BLaER1 treated with 17β-estradiol and CSF1 and Interleukin-3, amounts not matched to agents 10 nM and 100 nM (cell line): ENCODE results near the gene IL15RA.

Experiments used
- H3K27ac ChIP-seq, 11 experiments: shearing (Covaris generic); formaldehyde crosslinking; 2 replicates each; pipeline ENCODE4 v1.8.1; 2022
- H3K27me3 ChIP-seq, 11 experiments: shearing (Covaris generic); formaldehyde crosslinking; 2 replicates each; pipeline ENCODE4 v1.8.1; 2022
- H3K36me3 ChIP-seq, 11 experiments: shearing (Covaris generic); formaldehyde crosslinking; 2 replicates each; pipeline ENCODE4 v1.8.1; 2022
- H3K4me1 ChIP-seq, 10 experiments: shearing (Covaris generic); formaldehyde crosslinking; 2 replicates each; pipeline ENCODE4 v1.8.1; 2022
- H3K4me2 ChIP-seq, 11 experiments: shearing (Covaris generic); formaldehyde crosslinking; 2 replicates each; pipeline ENCODE4 v1.8.1; 2022
- H3K4me3 ChIP-seq, 10 experiments: shearing (Covaris generic); formaldehyde crosslinking; 2 replicates each; pipeline ENCODE4 v1.8.1; 2022
- H3K9ac ChIP-seq, 11 experiments: shearing (Covaris generic); formaldehyde crosslinking; 2 replicates each; pipeline ENCODE4 v1.8.1; 2022
- H3K9me3 ChIP-seq, 11 experiments: shearing (Covaris generic); formaldehyde crosslinking; replicated peaks in 1 of 11; 2 replicates each; pipeline ENCODE4 v1.8.1; 2022
- H4K20me1 ChIP-seq, 11 experiments: shearing (Covaris generic); formaldehyde crosslinking; 2 replicates each; pipeline ENCODE4 v1.8.1; 2022
- Cebpa-rat ChIP-seq, 11 experiments: shearing (Covaris generic); IDR thresholded peaks; 2 replicates each; pipeline ENCODE4 v1.8.1; 2022

IL15RA gene, protein sequence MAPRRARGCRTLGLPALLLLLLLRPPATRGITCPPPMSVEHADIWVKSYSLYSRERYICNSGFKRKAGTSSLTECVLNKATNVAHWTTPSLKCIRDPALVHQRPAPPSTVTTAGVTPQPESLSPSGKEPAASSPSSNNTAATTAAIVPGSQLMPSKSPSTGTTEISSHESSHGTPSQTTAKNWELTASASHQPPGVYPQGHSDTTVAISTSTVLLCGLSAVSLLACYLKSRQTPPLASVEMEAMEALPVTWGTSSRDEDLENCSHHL

DNA sequence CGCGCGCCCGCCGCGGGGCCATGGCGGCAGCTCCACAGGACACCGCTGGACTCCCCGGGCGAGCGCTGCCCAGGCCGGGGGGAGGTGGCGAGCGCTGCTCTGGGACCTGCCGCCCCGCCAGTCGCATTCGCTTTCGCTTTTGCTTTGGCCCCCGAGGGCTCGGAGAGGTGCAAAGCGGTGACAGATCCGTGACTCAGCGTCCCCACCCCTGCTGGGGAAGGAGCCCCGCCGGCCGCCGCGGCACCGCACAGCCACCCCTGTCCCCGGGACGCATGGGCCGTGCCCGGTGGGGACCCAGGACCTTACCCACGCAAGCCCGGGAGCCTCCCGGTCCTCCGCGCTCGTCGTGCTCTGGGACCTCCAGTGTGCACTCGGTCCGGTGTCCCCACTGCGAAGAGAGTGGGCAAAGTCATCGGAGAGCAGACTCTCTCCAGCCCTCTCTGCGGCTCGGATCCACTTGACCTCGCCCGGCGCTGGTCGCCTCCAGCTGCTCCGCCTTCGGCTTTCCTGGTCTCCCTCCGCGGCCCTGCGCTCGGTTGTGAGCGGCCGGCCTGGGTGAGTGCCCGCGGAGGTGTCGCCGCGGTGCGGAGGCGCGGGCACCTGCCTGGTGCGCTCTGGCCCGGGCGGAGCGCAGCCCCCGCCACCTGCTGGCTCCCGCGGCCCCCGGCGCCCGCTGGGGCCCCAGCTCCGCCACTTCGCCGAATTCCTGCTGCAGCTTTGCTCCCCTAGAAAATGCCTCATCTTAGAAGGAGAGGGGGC is at the start of gene IL15RA:
Gene IL15RA, minus strand, starts transcription at position 73 of the 759 bp plus-strand sequence. Its CDS starts 51 bp downstream, at position 22.
- H3K9ac ChIP-seq = peak within 1 kb of the TSS; percentile 78 to 91 (median 84)
- no peaks in the 10 kb centered on the region for H3K9me3 ChIP-seq
- H3K36me3 ChIP-seq = no peaks in the 10 kb centered on the region
- H3K27ac ChIP-seq = peak within 1 kb of the TSS; percentile 23 to 88 (median 82); a peak in 21 of 22 replicates
- H3K27me3 ChIP-seq = peaks cover 0 to 20% (median 12%) of the 10 kb centered on the region in 11 experiments; a peak in 21 of 22 replicates
- peak within 1 kb of the TSS; percentile 85 to 99 (median 97) for H3K4me2 ChIP-seq
- H3K4me3 ChIP-seq = peak within 1 kb of the TSS; percentile 81 to 99 (median 90)
- H3K4me1 ChIP-seq = peaks cover 12 to 24% (median 17%) of the 10 kb centered on the region in 10 experiments; a peak in 18 of 20 replicates
- no peak for TF ChIP-seq Cebpa-rat (IDR thresholded peaks at IDR 0.05)
- no peaks in the 10 kb centered on the region for H4K20me1 ChIP-seq

DNA sequence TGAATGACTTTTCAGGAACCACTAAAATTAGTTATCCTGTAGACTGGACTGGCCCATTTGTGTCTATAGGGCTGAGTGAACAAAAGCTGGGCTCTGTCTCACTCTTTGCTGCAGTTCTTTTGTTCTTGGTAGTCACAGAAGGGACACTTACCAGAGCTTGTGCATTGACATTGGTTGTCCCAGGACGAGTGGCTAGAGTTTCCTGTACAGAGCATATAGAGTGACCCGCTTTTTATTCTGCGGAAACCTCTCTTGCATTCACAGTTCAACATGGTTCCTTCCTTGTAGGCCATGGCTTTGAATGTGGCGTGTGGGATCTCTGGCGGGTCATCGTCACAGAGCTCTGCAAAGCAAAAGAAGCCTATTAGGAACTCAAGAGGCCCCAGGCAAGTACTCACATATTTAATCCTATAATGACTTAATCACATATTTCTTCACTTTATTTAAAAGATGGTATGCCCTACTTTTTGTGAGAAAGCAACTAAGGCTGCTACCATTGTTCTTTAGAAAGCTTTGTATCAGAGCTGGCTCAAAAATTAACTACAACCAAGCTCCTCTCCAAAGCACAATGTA is 48.4 kb upstream of the IL15RA start:
- peaks cover 7 to 21% (median 17%) of the 10 kb centered on the region in 10 experiments for H3K4me1 ChIP-seq
- TF ChIP-seq Cebpa-rat (IDR thresholded peaks at IDR 0.05) = no peak
- H3K9me3 ChIP-seq = peaks cover 13 to 30% (median 17%) of the 10 kb centered on the region in 11 experiments
- no peaks in the 10 kb centered on the region for H3K27me3 ChIP-seq
- no peak overlapping the region for H3K9ac ChIP-seq
- peaks cover 0 to 55% (median 0%) of the 10 kb centered on the region in 11 experiments; a peak in 3 of 22 replicates for H3K36me3 ChIP-seq
- H3K4me3 ChIP-seq = no peak overlapping the region
- no peak overlapping the region for H3K4me2 ChIP-seq
- no peaks in the 10 kb centered on the region for H4K20me1 ChIP-seq
- H3K27ac ChIP-seq = no peak overlapping the region

DNA sequence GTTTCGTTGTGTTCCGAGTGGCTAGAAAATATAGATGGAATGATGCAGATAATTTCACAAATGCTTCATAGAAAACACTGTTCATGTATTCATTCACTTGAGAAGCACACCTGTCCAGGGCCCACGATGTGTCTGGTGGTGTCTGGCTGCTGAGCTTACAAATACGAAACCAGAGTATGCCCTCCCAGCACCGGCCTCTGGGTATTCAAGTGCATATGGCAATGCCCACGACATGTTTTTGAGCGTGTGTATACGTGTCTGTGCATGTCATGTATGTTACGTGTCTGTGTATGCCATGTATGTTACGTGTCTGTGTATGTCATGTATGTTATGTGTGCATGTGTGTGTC is 47.0 kb upstream of the IL15RA start:
- peaks cover 7 to 21% (median 18%) of the 10 kb centered on the region in 10 experiments for H3K4me1 ChIP-seq
- H3K27me3 ChIP-seq = no peaks in the 10 kb centered on the region
- peaks cover 0 to 15% (median 2%) of the 10 kb centered on the region in 11 experiments; a peak in 14 of 22 replicates for H3K9me3 ChIP-seq
- H3K36me3 ChIP-seq = peaks cover 0 to 53% (median 0%) of the 10 kb centered on the region in 11 experiments; a peak in 2 of 22 replicates
- no peak overlapping the region for H3K27ac ChIP-seq
- no peak overlapping the region for H3K9ac ChIP-seq
- no peak overlapping the region for H3K4me2 ChIP-seq
- H4K20me1 ChIP-seq = no peaks in the 10 kb centered on the region
- no peak for TF ChIP-seq Cebpa-rat (IDR thresholded peaks at IDR 0.05)
- no peak overlapping the region for H3K4me3 ChIP-seq

DNA sequence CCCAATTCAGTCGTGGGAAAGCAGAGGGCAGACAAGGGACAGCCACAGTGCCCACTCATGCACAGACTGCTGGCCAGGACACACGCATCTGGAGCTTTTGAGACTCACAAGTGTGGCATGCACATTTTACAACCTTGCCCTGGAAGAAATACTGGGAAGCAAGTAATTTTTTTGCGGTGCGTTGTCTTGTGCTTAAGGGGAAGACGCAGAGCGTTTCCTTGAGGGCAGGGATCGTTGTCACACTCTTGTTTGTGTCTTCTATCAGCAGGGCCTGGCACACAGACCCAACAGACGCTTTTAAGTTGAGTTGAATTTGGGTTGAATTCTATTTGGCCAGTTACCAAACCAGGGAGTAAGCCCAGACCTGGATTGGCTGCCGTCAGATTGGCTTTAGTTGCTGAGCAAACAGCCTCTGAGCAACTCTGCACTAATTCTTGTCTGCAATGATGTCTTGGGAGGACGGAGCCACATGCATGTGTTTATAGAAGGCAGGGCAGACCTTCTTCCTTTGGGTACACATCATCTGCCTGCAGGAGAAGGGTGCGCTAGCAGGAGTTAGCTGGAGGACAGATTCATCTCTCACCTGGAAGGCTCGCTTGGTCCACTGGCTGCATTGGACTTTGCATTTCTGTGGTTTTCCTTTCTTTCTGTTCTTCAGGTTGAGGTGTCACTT is 46.5 kb upstream of the IL15RA start:
- Histone ChIP-seq H3K27me3 (no peaks in the 10 kb centered on the region), H3K36me3 (peaks cover 0 to 58% (median 0%) of the 10 kb centered on the region in 11 experiments; a peak in 2 of 22 replicates), H3K9me3 (peaks cover 0 to 11% (median 0%) of the 10 kb centered on the region in 11 experiments; a peak in 1 of 22 replicates), H3K9ac (no peak overlapping the region), H3K4me2 (no peak overlapping the region), H4K20me1 (no peaks in the 10 kb centered on the region), H3K4me1 (peaks cover 7 to 21% (median 18%) of the 10 kb centered on the region in 10 experiments), H3K27ac (no peak overlapping the region), H3K4me3 (no peak overlapping the region)
- TF ChIP-seq Cebpa-rat (IDR thresholded peaks at IDR 0.05) = no peak

DNA sequence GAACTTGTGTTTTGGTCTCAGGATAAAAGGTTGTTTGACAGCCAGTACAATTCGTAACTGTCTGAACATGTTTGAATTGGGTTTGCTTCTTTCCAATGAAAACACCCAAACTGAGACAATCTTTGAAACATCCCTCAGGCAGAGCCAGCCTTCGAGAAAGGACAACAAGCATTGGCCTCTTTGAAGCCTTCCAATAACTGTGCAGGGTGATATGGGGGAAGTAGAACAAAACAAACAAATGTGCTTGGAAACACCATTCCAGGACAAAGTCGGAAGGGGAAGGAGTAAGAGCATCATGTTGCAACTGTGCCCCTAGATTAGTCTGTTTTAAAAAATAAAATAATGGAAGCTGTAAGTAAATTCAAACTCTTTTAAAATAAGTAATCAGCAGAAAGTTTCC is 45.3 kb upstream of the IL15RA start:
- no peaks in the 10 kb centered on the region for H4K20me1 ChIP-seq
- H3K27me3 ChIP-seq = no peaks in the 10 kb centered on the region
- H3K4me3 ChIP-seq = no peak overlapping the region
- H3K27ac ChIP-seq = no peak overlapping the region
- H3K9ac ChIP-seq = no peak overlapping the region
- H3K9me3 ChIP-seq = peaks cover 0 to 8% (median 0%) of the 10 kb centered on the region in 11 experiments; a peak in 1 of 22 replicates
- no peak for TF ChIP-seq Cebpa-rat (IDR thresholded peaks at IDR 0.05)
- no peak overlapping the region for H3K4me2 ChIP-seq
- peaks cover under 1 to 13% (median 10%) of the 10 kb centered on the region in 10 experiments; a peak in 18 of 20 replicates for H3K4me1 ChIP-seq
- peaks cover 0 to 58% (median 0%) of the 10 kb centered on the region in 11 experiments; a peak in 2 of 22 replicates for H3K36me3 ChIP-seq

DNA sequence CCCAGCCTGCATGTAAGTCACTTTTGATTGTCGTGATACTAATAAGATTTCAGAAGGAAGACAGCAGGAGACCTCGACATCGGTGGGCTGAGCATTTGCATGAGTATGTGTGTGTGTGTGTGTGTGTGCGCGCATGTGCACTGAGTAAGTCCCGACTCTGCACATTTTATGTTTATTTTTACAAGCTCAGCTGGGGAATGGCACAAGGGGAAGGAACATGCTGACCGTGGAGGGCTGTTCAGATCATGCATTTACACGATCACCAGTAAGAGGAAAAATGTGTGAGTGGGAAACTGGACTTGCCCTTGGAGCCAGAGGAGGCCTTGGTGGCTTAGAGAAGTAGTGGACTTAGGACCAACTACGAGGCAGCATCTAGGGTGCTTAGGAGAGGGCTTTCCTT is 43.5 kb upstream of the IL15RA start:
- Histone ChIP-seq H3K9ac (no peak overlapping the region), H3K4me2 (peak overlapping the region in 2 of 11 experiments; percentile 51 to 61; a peak in 4 of 22 replicates), H3K4me3 (no peak overlapping the region), H3K36me3 (peaks cover 0 to 56% (median 0%) of the 10 kb centered on the region in 11 experiments; a peak in 2 of 22 replicates), H3K27me3 (no peaks in the 10 kb centered on the region), H3K27ac (no peak overlapping the region), H3K9me3 (0 out of 22 replicates have a peak, but pooled peaks cover 0 to 5% (median 0%) of the 10 kb centered on the region in 11 experiments), H3K4me1 (peaks cover 0 to 13% (median 0%) of the 10 kb centered on the region in 10 experiments; a peak in 5 of 20 replicates), H4K20me1 (no peaks in the 10 kb centered on the region)
- no peak for TF ChIP-seq Cebpa-rat (IDR thresholded peaks at IDR 0.05)

DNA sequence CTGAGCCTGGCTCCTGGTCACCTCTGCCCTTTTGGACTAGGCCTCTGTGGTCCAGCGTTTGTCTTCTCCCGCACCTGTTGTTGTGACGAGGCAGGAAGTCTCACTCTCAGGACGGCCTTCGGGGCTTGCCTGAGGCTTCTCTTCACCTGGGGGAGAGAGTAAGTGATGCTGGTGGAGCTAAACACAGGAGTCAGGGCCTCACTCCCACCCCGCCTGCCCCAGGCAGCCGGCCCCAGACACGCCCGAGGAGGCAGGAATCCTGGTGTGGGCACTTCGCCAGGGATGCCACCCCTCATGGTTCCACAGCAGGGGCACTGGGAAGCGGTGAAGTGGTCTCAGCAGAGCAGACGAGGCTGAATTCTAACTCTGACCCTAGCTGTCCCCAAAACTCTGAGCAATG is 42.5 kb upstream of the IL15RA start:
- no peaks in the 10 kb centered on the region for H4K20me1 ChIP-seq
- H3K4me2 ChIP-seq = no peak overlapping the region
- no peak for TF ChIP-seq Cebpa-rat (IDR thresholded peaks at IDR 0.05)
- no peak overlapping the region for H3K27ac ChIP-seq
- H3K4me1 ChIP-seq = peaks cover 0 to 14% (median 0%) of the 10 kb centered on the region in 10 experiments; a peak in 6 of 20 replicates
- no peak overlapping the region for H3K4me3 ChIP-seq
- 0 out of 22 replicates have a peak, but pooled peaks cover 0 to 5% (median 0%) of the 10 kb centered on the region in 11 experiments for H3K9me3 ChIP-seq
- H3K27me3 ChIP-seq = no peaks in the 10 kb centered on the region
- H3K36me3 ChIP-seq = peaks cover 0 to 46% (median 0%) of the 10 kb centered on the region in 11 experiments; a peak in 2 of 22 replicates
- H3K9ac ChIP-seq = no peak overlapping the region

DNA sequence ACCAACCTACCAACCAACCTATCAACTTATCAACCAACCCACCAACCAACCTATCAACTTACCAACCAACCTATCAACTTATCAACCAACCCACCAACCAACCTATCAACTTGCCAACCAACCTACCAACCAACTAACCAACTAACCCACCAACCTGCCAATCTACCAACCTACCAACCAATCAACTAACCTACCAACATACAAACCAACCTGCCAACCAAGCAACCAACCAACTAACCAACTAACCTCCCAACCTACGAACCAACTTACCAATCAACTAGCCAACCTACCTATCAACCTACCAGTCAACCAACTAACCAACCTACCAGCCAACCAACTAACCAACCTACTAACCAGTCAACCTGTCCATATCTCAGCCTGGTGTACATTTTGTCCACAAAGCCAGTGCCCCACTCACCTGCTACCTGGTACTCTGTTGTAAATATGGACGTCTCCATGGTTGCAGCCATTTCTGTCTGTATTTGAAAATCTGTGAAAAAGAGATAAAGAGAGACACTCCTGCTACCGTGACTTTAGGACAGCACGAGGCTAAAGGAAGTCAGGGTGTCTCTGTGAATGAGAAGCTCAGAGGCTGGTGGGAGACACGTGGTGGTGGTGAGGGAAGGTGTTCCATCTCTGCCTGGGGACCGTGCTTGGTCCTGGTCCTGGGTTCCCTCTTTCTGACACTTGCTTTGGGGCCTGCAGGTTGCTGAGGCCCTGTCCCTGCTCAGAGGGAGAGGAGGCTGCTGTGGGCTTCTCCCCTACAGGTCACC is 41.9 kb upstream of the IL15RA start:
- Histone ChIP-seq H3K27me3 (no peaks in the 10 kb centered on the region), H3K4me3 (no peak overlapping the region), H3K27ac (no peak overlapping the region), H3K36me3 (peaks cover 0 to 40% (median 0%) of the 10 kb centered on the region in 11 experiments; a peak in 2 of 22 replicates), H3K4me2 (no peak overlapping the region), H3K4me1 (peaks cover 0 to 20% (median 4%) of the 10 kb centered on the region in 10 experiments; a peak in 13 of 20 replicates), H4K20me1 (no peaks in the 10 kb centered on the region), H3K9ac (no peak overlapping the region), H3K9me3 (0 out of 22 replicates have a peak, but pooled peaks cover 0 to 5% (median 0%) of the 10 kb centered on the region in 11 experiments)
- TF ChIP-seq Cebpa-rat (IDR thresholded peaks at IDR 0.05) = no peak
